Upper lobe of left lung (tissue), 4 donors: Measurements from ENCODE around the gene SGIP1.

Source experiments
- CTCF ChIP-seq, 6 experiments: fragments of 450-650 bp in 4 of 6; fragments of 200-600 bp in 2 of 6; sonication (generic) in 2 of 6; IDR thresholded peaks; one replicate each; pipeline ENCODE4 v1.5.1; 2016 to 2019; ENCODE audit warnings: antibody characterized with exemption in 6 of 6
- EP300 ChIP-seq, 4 donors: sonication (generic); formaldehyde crosslinking; IDR thresholded peaks; one replicate each; pipeline ENCODE4 v1.5.1; 2017; ENCODE audit warnings: antibody characterized with exemption in 4 of 4, control low read depth in 2 of 4
- POLR2A ChIP-seq, 4 donors: fragments of 450-650 bp; IDR thresholded peaks; one replicate each; pipeline ENCODE4 v1.5.1; 2016 to 2017; ENCODE audit warnings: antibody characterized with exemption in 4 of 4, mild to moderate bottlenecking in 2 of 4
- POLR2AphosphoS5 ChIP-seq, 2 donors: sonication (generic); formaldehyde crosslinking; IDR thresholded peaks; one replicate each; pipeline ENCODE4 v1.5.1; 2017; ENCODE audit warnings: antibody characterized with exemption in 2 of 2

GRCh38 chr1:66553846-66554245 lies 19.9 kb downstream of the SGIP1 start:
- no peak for TF ChIP-seq CTCF (IDR thresholded peaks at IDR 0.05)
- TF ChIP-seq EP300 (IDR thresholded peaks at IDR 0.05) = no peak
- TF ChIP-seq POLR2AphosphoS5 (IDR thresholded peaks at IDR 0.05) = no peak
- TF ChIP-seq POLR2A (IDR thresholded peaks at IDR 0.05) = no peak
